ENCODE measurements around the gene CARNS1. TPM values are rescaled to one million over a fixed set of nuclear protein-coding genes. Genes with fewer than 3 reads are reported as not detected.

Gene CARNS1
- total and polyA plus RNA-seq, 9 of the 15 experiments (the other 6 are each of a cell fraction or from before 2014, with no cell fraction given): 0.01 to 0.18 (median 0.06) TPM; not detected in 3

DNA sequence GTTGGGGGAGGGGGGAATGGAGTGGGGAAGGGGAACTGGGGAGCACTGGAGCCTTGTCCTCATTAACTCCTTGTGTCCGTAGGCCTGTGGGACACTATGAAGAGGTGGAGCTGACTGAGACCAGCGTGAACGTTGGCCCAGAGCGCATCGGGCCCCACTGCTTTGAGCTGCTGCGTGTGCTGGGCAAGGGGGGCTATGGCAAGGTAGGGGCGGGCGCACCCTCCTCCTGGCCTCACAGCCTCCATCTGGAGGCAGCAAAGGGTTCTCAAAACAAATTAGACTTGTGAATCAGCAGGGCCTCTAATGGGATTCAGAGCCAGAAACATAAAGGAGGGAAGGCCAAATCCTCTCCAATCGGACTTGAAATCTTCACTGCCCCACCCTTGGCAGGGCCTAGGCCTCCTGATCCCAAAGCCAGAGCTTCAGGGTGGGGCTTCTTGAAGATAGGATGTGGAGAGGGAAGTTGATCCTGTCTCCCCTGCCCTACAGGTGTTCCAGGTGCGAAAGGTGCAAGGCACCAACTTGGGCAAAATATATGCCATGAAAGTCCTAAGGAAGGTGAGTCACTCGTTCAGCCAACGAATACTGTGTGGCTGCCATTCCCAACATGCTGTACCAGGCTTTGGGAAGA lies 13.7 kb downstream of the CARNS1 start:
- Histone ChIP-seq H4K20me1 (replicated peaks; ENCODE audit: control insufficient read depth, insufficient read depth, low read length) (no peaks in the 10 kb centered on the region), H3K4me2 (ENCODE audit: insufficient read depth, low read length) (peak overlapping the region; percentile 93), H3K4me1 (replicated peaks in 1 of 2; ENCODE audit: control insufficient read depth in 2 of 2, insufficient read depth in 2 of 2, low read length in 2 of 2) (peaks cover 9 to 43% of the 10 kb centered on the region in 2 experiments; a peak in 4 of 5 replicates), H3K9me3 (replicated peaks; ENCODE audit: control insufficient read depth, insufficient read depth, low read depth, low read length) (no peaks in the 10 kb centered on the region), H3K36me3 (ENCODE audit: control insufficient read depth, insufficient read depth, low read length) (peaks cover 49% of the 10 kb centered on the region; the same call in 2 of the 3 replicates), H3K27ac (ENCODE audit: extremely low read depth, low read depth, low read length) (peak overlapping the region; percentile 78), H3K4me3 (peak overlapping the region; percentile 83), H3K9ac (ENCODE audit: insufficient read depth in 1 of 2, low read depth in 2 of 2, low read length in 2 of 2) (peak overlapping the region; percentile 91 to 97), H3K27me3 (ENCODE audit: control insufficient read depth in 2 of 2, insufficient read depth in 2 of 2, low read length in 2 of 2) (no peaks in the 10 kb centered on the region), H3K9me1 (ENCODE audit: control insufficient read depth, insufficient read depth, low read length) (peaks cover 4% of the 10 kb centered on the region), H3K79me2 (ENCODE audit: control insufficient read depth, insufficient read depth, low read length) (peaks cover 25% of the 10 kb centered on the region), H2AFZ (ENCODE audit: low read depth, low read length) (0 out of 2 replicates have a peak overlapping the region, but pooled peaks have one; percentile 93)
- POLR2A ChIA-PET: interaction anchor here (0.6 to 3.6 kb wide), 4 partner anchors 9 to 65 kb away, joined by 3 to 21 read pairs (median 4); partner anchors contain the start of gene PTPRCAP
- in situ Hi-C loops (cut with MboI) (no loop called here), intact Hi-C loops (cut with micrococcal nuclease) (loop anchor here (5.0 kb wide), 1 partner anchor 78 kb away; the partner anchor contains the start of genes CDK2AP2 and PITPNM1)
- TSS peak; percentile 62 for BruUV-seq (replicated peaks)
- 0 out of 2 replicates have a peak, but pooled peaks have one; percentile 25 for TF ChIP-seq MAX (CRISPR knock-in tag; IDR thresholded peaks at IDR 0.05)
- TF ChIP-seq ZBTB7A (IDR thresholded peaks at IDR 0.05; ENCODE audit: borderline replicate concordance, control insufficient read depth, low read depth, low read length): 0 out of 2 replicates have a peak, but pooled peaks have one; percentile 33
- TF ChIP-seq ATF7 (IDR thresholded peaks at IDR 0.05): no peak
- TF ChIP-seq, protein P1, sequence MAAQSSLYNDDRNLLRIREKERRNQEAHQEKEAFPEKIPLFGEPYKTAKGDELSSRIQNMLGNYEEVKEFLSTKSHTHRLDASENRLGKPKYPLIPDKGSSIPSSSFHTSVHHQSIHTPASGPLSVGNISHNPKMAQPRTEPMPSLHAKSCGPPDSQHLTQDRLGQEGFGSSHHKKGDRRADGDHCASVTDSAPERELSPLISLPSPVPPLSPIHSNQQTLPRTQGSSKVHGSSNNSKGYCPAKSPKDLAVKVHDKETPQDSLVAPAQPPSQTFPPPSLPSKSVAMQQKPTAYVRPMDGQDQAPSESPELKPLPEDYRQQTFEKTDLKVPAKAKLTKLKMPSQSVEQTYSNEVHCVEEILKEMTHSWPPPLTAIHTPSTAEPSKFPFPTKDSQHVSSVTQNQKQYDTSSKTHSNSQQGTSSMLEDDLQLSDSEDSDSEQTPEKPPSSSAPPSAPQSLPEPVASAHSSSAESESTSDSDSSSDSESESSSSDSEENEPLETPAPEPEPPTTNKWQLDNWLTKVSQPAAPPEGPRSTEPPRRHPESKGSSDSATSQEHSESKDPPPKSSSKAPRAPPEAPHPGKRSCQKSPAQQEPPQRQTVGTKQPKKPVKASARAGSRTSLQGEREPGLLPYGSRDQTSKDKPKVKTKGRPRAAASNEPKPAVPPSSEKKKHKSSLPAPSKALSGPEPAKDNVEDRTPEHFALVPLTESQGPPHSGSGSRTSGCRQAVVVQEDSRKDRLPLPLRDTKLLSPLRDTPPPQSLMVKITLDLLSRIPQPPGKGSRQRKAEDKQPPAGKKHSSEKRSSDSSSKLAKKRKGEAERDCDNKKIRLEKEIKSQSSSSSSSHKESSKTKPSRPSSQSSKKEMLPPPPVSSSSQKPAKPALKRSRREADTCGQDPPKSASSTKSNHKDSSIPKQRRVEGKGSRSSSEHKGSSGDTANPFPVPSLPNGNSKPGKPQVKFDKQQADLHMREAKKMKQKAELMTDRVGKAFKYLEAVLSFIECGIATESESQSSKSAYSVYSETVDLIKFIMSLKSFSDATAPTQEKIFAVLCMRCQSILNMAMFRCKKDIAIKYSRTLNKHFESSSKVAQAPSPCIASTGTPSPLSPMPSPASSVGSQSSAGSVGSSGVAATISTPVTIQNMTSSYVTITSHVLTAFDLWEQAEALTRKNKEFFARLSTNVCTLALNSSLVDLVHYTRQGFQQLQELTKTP (IDR thresholded peaks at IDR 0.05; ENCODE audit: low read depth in 1 of 2, partially characterized antibody in 2 of 2): no peak
- no peak for TF ChIP-seq FOXP4 (CRISPR knock-in tag; IDR thresholded peaks at IDR 0.05; ENCODE audit: borderline replicate concordance)
- TF ChIP-seq NR2C2 (CRISPR knock-in tag; IDR thresholded peaks at IDR 0.05): no peak
- TF ChIP-seq NR2C2 (tag; IDR thresholded peaks at IDR 0.05): no peak
- ATAC-seq: peak; percentile 9; the same call in 1 of the 3 replicates
- peak in 2 of 4 experiments; percentile 40 to 42 for DNase-seq (ENCODE audit: extremely low read depth in 1 of 4, low spot score in 3 of 4)
- no peak for FAIRE-seq
- CTCF ChIA-PET (ENCODE audit: low intra/inter-chr PET ratio): interaction anchor here (1.6 kb wide), 1 partner anchor 28 kb away, joined by 3 read pairs; no protein-coding TSS in a partner anchor
- WGBS (ENCODE audit: insufficient coverage, low coverage, missing lambda C conversion rate): 19% methylated on average over 12 of the region's 12 CpGs

Measured in K562 (cell line).